Kidney epithelial cell (primary cell): Measurements from ENCODE around the gene SS18L1. TPM values are rescaled to one million over a fixed set of nuclear protein-coding genes. Genes with fewer than 3 reads are reported as not detected.

Source experiments
- DNase-seq: peaks from one replicate; pipeline ENCODE4 v3.0.0-alpha.2; 2010; ENCODE audit warnings: low read depth
- H3K27me3 ChIP-seq: 2 replicates; pipeline ENCODE4 v1.6.0; 2011; ENCODE audit warnings: low read length; ENCODE audit not compliant: control insufficient read depth, insufficient read depth
- H3K36me3 ChIP-seq: 2 replicates; pipeline ENCODE4 v1.5.1; 2011; ENCODE audit warnings: low read length; ENCODE audit not compliant: control insufficient read depth, insufficient read depth
- H3K4me3 ChIP-seq: 2 replicates; pipeline ENCODE4 v1.5.1; 2011; ENCODE audit warnings: low read depth, mild to moderate bottlenecking, control low read depth, low read length
- CTCF ChIP-seq: IDR thresholded peaks from 2 replicates; pipeline ENCODE4 v1.5.1; 2011; ENCODE audit warnings: mild to moderate bottlenecking, moderate library complexity, low read length, control low read depth, inconsistent platforms; ENCODE audit not compliant: insufficient read depth, poor library complexity, severe bottlenecking
- total RNA-seq: library from RNA; depleted of rRNA; stranded (reverse); fragments of >200 nt; gene quantifications from 2 replicates; pipeline ENCODE4 v1.2.3, GENCODE V29; 2015

SS18L1 gene
- total RNA-seq, 1 donor from 2014 or later: 15.9 TPM

GRCh38 chr20:62138912-62139311, 4.7 kb upstream of the SS18L1 start:
- H3K27me3 ChIP-seq: no peaks in the 10 kb centered on the region
- TF ChIP-seq CTCF: no peak
- H3K4me3 ChIP-seq: no peak overlapping the region
- peaks cover 9% of the 10 kb centered on the region for H3K36me3 ChIP-seq
- no peak for DNase-seq

- H3K27me3 ChIP-seq: no peaks in the 10 kb centered on the region
- DNase-seq: no peak
- no peak for TF ChIP-seq CTCF
- peaks cover 9% of the 10 kb centered on the region for H3K36me3 ChIP-seq
- no peak overlapping the region for H3K4me3 ChIP-seq
Measured at GRCh38 chr20:62139636-62140035, 3.9 kb upstream of the SS18L1 start.

- H3K4me3 ChIP-seq: no peak overlapping the region
- peaks cover 9% of the 10 kb centered on the region for H3K36me3 ChIP-seq
- DNase-seq: no peak
- H3K27me3 ChIP-seq: no peaks in the 10 kb centered on the region
- TF ChIP-seq CTCF: no peak
Measured at GRCh38 chr20:62141043-62141396, 2.5 kb upstream of the SS18L1 start.

GRCh38 chr20:62141397-62142251, 1.9 kb upstream of the SS18L1 start:
- Histone ChIP-seq H3K27me3 (no peaks in the 10 kb centered on the region), H3K36me3 (peaks cover 8% of the 10 kb centered on the region), H3K4me3 (peak overlapping the region; percentile 64)
- peak; percentile 47 for TF ChIP-seq CTCF
- no peak for DNase-seq

GRCh38 chr20:62142252-62143080, 1.1 kb upstream of the SS18L1 start:
- peaks cover 8% of the 10 kb centered on the region for H3K36me3 ChIP-seq
- H3K4me3 ChIP-seq: peak overlapping the region; percentile 64
- DNase-seq: no peak
- no peak for TF ChIP-seq CTCF
- H3K27me3 ChIP-seq: no peaks in the 10 kb centered on the region
